Fibroblast of skin of abdomen (primary cell): Measurements from ENCODE around the gene ZNF260.

Experiments used
- DNase-seq: peaks from one replicate; pipeline ENCODE4 v3.0.0-alpha.2; 2013

Gene ZNF260

GRCh38 chr19:36489920-36490415 lies 38.1 kb downstream of the ZNF260 start:
- peak; percentile 94 for DNase-seq

DNA sequence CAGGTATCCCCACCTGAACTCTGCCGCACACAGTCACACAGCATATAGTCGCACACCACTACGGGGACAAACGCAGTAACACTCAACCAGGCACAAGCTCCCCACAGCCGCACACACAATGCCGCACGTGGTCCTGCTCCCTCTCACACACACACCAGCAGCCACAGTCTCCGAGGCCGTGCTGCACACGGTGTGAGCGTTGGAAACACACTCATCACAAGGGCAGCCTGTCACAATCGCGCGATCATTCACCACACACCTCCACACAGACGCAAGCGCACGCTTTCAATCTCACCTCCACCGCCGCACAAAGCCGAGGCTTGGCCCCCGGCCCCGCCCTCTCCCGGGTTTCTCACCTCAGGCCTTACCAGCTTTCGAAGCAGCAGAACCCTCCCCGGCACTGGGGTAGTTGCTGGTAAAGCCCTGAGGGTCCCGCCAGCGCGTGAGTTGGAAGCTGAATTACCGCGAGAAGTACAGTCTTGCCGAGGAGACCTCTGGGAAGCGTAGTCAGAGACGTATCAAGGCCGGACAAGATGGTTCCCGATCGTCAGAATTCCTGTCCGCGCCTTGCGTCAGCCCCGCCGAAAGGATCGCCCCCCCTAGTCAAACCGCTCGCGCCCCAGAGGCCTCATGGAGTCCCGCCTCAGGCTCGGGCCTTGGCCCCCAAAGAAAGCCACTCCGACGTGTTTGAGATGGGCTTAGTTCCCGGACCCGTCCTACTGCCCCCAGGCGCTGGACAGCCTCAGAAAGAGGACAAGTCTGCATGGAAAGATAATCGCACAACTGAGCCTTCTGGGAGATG lies 38.8 kb downstream of the ZNF260 start, which contains the start of gene ZNF566:
Gene ZNF566 (minus strand): TSS at position 444 of the 802 bp plus-strand sequence. CDS start 13,004 bp downstream, outside the sequence.
- peak; percentile 97 for DNase-seq

DNA sequence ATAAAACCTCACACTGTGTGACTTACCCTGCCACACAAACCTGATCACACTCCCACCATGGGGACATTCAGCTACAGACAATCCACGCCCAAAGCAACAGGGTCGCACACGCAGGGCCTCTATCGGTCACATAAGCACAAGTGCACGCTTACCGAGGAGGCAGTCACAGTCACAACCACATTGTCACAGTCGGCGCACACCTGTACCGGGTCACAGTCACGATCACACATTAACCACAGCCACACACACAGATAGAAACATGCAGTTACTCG lies 39.3 kb downstream of the ZNF260 start:
- no peak for DNase-seq

DNA sequence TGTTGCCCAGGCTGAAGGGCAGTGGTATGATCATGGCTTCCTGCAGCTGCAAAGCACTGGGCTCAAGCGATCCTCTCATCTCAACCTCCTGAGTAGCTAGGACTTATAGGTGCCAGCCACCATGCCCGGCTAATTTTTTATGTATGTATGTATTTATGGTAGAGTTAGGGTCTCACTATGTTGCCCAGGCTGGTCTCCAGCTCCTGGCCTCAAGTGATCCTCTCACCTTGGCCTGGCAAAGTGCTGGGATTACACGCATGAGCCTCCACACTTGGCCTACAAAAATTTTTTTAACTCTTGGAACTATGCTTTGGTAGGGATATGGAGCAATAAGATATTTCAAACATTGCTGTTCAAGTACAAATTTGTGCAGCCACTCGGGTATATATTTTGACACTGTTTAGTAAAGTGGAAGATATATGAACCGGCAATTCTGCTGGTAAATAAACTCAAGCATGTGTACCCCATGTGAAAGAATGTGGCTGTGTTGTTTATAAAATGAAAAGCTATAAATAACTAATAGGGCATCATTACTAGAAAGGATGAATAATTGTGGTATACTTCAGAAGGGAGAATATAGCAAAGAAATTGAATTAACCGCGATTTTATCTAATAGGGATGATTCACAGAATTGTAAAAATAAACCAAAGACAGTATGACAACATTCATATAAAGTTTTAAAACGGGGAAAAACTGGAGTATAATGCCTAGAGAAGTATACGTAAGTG lies 39.8 kb downstream of the ZNF260 start:
- no peak for DNase-seq

DNA sequence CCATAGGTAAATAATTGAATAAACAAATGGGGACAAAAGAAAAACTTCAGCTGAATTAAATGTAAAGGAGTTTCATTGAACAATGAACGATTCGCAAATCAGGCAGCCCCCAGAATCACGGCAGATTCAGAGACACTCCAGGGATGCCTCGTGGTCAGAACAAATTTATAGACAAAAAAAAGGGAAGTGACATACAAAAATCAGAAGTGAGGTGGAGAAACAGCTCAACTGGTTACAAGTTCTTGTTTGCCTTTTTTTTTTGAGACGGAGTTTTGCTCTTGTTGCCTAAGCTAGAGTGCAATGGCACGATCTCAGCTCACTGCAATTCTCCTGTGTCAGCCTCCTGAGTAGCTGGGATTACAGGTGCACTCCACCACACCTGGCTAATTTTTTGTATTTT lies 44.4 kb downstream of the ZNF260 start:
- DNase-seq = no peak

GRCh38 chr19:36482876-36483275 lies 45.2 kb downstream of the ZNF260 start:
- no peak for DNase-seq
